ENCODE measurements around the gene SUMF2. TPM values are rescaled to one million over a fixed set of nuclear protein-coding genes. Genes with fewer than 3 reads are reported as not detected.
"Not testable (repeated sequence)": the region's sequence is repeated elsewhere in the genome, so short reads cannot be mapped to it uniquely, and the experiment has no call there.

The SUMF2 gene
- total RNA-seq, 1 donor from 2014 or later: 87.8 TPM

- H3K36me3 Mint-ChIP-seq (ENCODE audit: low read depth, unreplicated experiment): peaks cover 4% of the 10 kb centered on the region
- TF ChIP-seq EZH2 (IDR thresholded peaks at IDR 0.05; ENCODE audit: insufficient read depth, low read length) (no peak), CTCF (IDR thresholded peaks at IDR 0.05; ENCODE audit: insufficient read depth, low read depth, low read length) (no peak)
- H3K27me3 Mint-ChIP-seq (ENCODE audit: low read depth, unreplicated experiment): no peaks in the 10 kb centered on the region
- Histone ChIP-seq H3K9ac (ENCODE audit: low read length) (no peak overlapping the region), H3K4me2 (ENCODE audit: low read length) (no peak overlapping the region), H3K4me1 (ENCODE audit: insufficient read depth, low read length) (peaks cover 8% of the 10 kb centered on the region), H4K20me1 (ENCODE audit: insufficient read depth, low read length) (no peaks in the 10 kb centered on the region), H3K27me3 (ENCODE audit: insufficient read depth, low read length) (no peaks in the 10 kb centered on the region), H3K79me2 (ENCODE audit: insufficient read depth, low read length) (no peaks in the 10 kb centered on the region), H2AFZ (ENCODE audit: low read depth, low read length) (no peak overlapping the region), H3K4me3 (ENCODE audit: insufficient read depth, low read depth, low read length) (no peak overlapping the region), H3K9me3 (ENCODE audit: insufficient read depth, low read depth, low read length) (no peaks in the 10 kb centered on the region), H3K36me3 (ENCODE audit: insufficient read depth, low read length) (no peaks in the 10 kb centered on the region), H3K27ac (ENCODE audit: low read depth, low read length) (no peak overlapping the region)
- H3K9me3 Mint-ChIP-seq (ENCODE audit: unreplicated experiment): no peaks in the 10 kb centered on the region
- no peak overlapping the region for H3K4me3 Mint-ChIP-seq (ENCODE audit: unreplicated experiment)
- no peak for FAIRE-seq
- DNase-seq (ENCODE audit: low read depth): peak; percentile 6
- H3K27ac Mint-ChIP-seq (ENCODE audit: unreplicated experiment): no peak overlapping the region
- no peaks in the 10 kb centered on the region for H3K4me1 Mint-ChIP-seq (ENCODE audit: low read depth, unreplicated experiment)
Observed at GRCh38 chr7:56091591-56091990, 27.5 kb downstream of the SUMF2 start.

GRCh38 chr7:56092388-56092787 lies 28.3 kb downstream of the SUMF2 start:
- H3K9me3 Mint-ChIP-seq (ENCODE audit: unreplicated experiment); H3K4me1 Mint-ChIP-seq (ENCODE audit: low read depth, unreplicated experiment); H3K79me2 ChIP-seq (ENCODE audit: insufficient read depth, low read length); FAIRE-seq; H3K4me1 ChIP-seq (ENCODE audit: insufficient read depth, low read length); H2AFZ ChIP-seq (ENCODE audit: low read depth, low read length); H3K4me3 Mint-ChIP-seq (ENCODE audit: unreplicated experiment); H3K27me3 Mint-ChIP-seq (ENCODE audit: low read depth, unreplicated experiment); H3K27ac ChIP-seq (ENCODE audit: low read depth, low read length); H3K9ac ChIP-seq (ENCODE audit: low read length); H4K20me1 ChIP-seq (ENCODE audit: insufficient read depth, low read length); H3K36me3 Mint-ChIP-seq (ENCODE audit: low read depth, unreplicated experiment); H3K9me3 ChIP-seq (ENCODE audit: insufficient read depth, low read depth, low read length); H3K27me3 ChIP-seq (ENCODE audit: insufficient read depth, low read length); DNase-seq (ENCODE audit: low read depth); H3K36me3 ChIP-seq (ENCODE audit: insufficient read depth, low read length); H3K4me3 ChIP-seq (ENCODE audit: insufficient read depth, low read depth, low read length); H3K27ac Mint-ChIP-seq (ENCODE audit: unreplicated experiment): not testable (repeated sequence)
- H3K4me2 ChIP-seq (ENCODE audit: low read length): peak overlapping the region; percentile 62

- Mint-ChIP-seq H3K9me3 (ENCODE audit: unreplicated experiment) (no peaks in the 10 kb centered on the region), H3K27me3 (ENCODE audit: low read depth, unreplicated experiment) (no peaks in the 10 kb centered on the region), H3K27ac (ENCODE audit: unreplicated experiment) (no peak within 1 kb of the TSS), H3K4me3 (ENCODE audit: unreplicated experiment) (no peak within 1 kb of the TSS), H3K4me1 (ENCODE audit: low read depth, unreplicated experiment) (no peaks in the 10 kb centered on the region), H3K36me3 (ENCODE audit: low read depth, unreplicated experiment) (peaks cover 4% of the 10 kb centered on the region)
- Histone ChIP-seq H3K4me3 (ENCODE audit: insufficient read depth, low read depth, low read length) (no peak within 1 kb of the TSS), H3K27ac (ENCODE audit: low read depth, low read length) (no peak within 1 kb of the TSS), H2AFZ (ENCODE audit: low read depth, low read length) (no peak within 1 kb of the TSS), H3K9me3 (ENCODE audit: insufficient read depth, low read depth, low read length) (no peaks in the 10 kb centered on the region), H4K20me1 (ENCODE audit: insufficient read depth, low read length) (no peaks in the 10 kb centered on the region), H3K36me3 (ENCODE audit: insufficient read depth, low read length) (no peaks in the 10 kb centered on the region), H3K9ac (ENCODE audit: low read length) (no peak within 1 kb of the TSS), H3K27me3 (ENCODE audit: insufficient read depth, low read length) (no peaks in the 10 kb centered on the region), H3K4me2 (ENCODE audit: low read length) (peak within 1 kb of the TSS; percentile 62), H3K4me1 (ENCODE audit: insufficient read depth, low read length) (peaks cover 13% of the 10 kb centered on the region), H3K79me2 (ENCODE audit: insufficient read depth, low read length) (no peaks in the 10 kb centered on the region)
- FAIRE-seq (peak; percentile 80), DNase-seq (ENCODE audit: low read depth) (peak; percentile 72)
- peak; percentile 40 for TF ChIP-seq CTCF (IDR thresholded peaks at IDR 0.05; ENCODE audit: insufficient read depth, low read depth, low read length)
- TF ChIP-seq EZH2 (IDR thresholded peaks at IDR 0.05; ENCODE audit: insufficient read depth, low read length): no peak
Observed at GRCh38 chr7:56092789-56093531, 28.9 kb downstream of the SUMF2 start, which contains the start of gene PHKG1. PHKG1 (minus strand) TSS chr7:56092952; CDS start chr7:56088941, 4,011 bp downstream.
